Hematopoietic multipotent progenitor cell treated with erythropoietin and hydrocortisone succinate and interleukin-3 and kit ligand, for 17 days (in vitro differentiated cells): ENCODE results near the gene VAC14.
"Not testable (repeated sequence)": the region's sequence is repeated elsewhere in the genome, so short reads cannot be mapped to it uniquely, and the experiment has no call there.

Experiments
- DNase-seq: peaks from one replicate; pipeline ENCODE4 v3.0.0-alpha.2; 2015; ENCODE audit warnings: low spot score

Gene VAC14

DNA sequence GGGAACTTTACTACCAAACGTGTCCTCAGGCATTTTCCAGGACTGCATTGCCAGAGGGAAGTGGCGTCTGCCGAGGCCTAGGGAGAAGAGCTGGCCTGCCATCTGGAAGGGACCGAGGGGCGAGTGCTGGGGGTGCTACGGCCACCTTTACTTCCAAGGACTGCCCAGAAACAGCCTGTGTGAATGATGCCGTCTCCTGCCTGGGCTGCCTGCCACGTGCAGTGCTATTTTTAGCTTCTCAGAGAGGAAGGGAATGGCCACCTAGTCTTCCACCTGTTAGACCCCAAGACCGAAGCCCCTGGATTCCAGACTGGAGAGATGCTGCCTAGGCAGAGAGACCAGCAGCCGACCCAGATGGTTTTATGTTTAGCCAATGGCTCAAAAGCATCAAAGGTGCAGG, 57.2 kb downstream of the VAC14 start:
- DNase-seq, result no peak

DNA sequence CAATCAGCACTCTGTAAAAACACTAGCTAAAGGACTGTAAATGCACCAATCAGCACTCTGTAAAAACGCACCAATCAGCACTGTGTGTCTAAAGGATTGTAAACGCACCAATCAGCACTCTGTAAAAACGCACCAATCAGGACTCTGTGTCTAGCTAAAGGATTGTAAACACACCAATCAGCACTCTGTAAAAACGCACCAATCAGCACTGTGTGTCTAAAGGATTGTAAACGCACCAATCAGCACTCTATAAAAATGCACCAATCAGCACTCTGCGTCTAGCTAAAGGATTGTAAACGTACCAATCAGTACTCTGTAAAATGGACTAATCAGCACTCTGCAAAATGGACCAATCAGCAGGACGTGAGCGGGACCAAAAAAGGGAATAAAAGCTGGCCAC, 58.0 kb downstream of the VAC14 start:
- DNase-seq, result not testable (repeated sequence)

DNA sequence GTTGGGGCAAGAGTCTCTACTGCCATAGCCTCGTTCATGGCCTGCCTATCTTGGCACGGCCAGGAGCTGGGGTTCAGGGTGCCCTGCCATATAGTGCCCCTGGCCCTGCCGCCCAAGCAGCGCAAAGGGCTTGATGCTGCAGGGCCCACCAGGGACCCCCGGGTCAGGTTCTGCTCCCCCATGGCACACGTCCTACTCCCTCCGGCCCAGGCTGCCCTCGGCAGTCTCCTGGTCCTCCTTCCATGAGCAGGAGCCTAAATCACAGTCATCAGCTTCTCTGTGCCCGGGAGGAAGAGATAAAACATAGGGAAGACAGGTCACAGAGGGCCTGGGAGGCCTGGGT, 59.2 kb downstream of the VAC14 start:
- no peak for DNase-seq

- no peak for DNase-seq
These were observed 59.8 kb downstream of the VAC14 start for GRCh38 chr16:70740914-70741782.

- no peak for DNase-seq
These were observed 60.6 kb downstream of the VAC14 start for GRCh38 chr16:70740174-70740913.

- no peak for DNase-seq
These were observed 61.6 kb downstream of the VAC14 start for GRCh38 chr16:70739389-70739788.

DNA sequence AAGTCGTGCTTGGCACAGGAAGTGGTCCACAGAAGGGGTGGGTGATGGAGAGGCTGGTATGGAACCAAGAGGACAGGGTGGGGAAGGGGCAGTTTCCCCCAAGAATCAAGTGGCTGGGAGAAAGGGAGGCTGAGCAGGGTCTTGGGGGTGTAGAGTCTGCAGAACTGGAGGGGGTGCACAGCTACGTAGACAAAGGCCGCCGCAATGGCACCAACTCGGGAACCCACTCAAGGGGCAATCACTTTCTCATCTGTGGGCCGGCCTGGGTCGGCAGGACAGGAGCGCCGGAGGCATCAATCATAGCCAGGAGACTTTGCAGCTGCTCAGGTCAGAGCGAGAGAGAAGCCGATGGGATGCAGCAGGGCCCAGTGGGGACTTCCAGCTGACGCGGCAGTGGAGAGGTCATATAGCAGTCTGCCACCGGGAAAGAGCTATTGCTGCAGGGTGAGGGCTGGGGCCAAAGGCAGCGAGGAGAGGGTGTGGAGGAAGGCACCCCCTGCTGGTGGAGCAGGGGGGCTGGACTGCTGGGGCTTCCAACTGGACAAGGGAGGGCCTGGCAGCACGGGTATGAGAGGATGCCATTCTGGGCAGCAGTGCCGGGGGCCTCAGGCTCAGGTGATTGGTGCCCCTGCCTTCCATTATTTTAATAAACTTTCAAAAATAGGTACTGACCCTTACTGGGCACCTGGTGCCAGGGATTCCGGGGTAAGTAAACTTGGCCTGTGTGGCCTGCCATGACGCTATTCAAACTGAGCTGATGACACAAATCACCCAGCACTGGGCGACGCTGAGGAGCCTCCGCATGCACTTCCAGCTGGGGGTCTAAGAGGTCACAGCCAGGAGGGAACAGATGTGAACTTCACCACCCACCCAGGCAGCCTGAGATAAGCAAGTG, 62.6 kb downstream of the VAC14 start:
- DNase-seq, result peak; percentile 67

DNA sequence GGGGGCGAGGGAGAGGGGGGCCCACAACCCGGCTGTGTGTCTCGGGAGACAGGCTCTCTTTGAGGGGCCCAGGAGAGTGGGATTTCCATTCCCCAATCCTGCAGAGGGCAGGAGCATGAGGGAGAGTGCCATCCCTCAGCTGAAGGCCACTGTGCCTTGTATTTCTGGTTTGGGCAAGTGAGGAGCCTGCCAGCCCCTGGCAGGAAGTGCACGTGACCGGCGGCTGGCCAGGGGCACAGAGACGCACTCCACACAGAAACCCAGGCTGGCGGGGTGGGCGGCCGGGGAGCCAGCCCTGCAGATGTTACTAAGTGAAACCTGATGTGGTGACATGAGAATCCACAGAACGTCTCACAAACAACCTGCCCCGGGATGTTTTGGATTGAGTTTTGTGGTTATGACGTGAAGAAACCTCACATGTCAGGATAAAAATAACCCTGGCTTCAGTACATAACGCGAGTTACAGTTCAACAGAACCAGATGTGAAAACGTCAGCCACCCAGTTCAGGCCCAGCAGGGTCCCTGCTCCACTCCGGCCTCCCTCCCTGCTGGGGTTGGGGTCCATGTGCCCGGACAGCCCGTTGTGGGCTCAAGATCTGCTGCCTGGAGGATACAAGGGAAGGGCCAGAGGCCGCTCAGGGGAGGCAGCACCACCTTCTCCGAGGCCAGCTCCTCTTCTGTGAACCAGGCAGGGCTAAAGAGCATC, 63.4 kb downstream of the VAC14 start:
- no peak for DNase-seq

DNA sequence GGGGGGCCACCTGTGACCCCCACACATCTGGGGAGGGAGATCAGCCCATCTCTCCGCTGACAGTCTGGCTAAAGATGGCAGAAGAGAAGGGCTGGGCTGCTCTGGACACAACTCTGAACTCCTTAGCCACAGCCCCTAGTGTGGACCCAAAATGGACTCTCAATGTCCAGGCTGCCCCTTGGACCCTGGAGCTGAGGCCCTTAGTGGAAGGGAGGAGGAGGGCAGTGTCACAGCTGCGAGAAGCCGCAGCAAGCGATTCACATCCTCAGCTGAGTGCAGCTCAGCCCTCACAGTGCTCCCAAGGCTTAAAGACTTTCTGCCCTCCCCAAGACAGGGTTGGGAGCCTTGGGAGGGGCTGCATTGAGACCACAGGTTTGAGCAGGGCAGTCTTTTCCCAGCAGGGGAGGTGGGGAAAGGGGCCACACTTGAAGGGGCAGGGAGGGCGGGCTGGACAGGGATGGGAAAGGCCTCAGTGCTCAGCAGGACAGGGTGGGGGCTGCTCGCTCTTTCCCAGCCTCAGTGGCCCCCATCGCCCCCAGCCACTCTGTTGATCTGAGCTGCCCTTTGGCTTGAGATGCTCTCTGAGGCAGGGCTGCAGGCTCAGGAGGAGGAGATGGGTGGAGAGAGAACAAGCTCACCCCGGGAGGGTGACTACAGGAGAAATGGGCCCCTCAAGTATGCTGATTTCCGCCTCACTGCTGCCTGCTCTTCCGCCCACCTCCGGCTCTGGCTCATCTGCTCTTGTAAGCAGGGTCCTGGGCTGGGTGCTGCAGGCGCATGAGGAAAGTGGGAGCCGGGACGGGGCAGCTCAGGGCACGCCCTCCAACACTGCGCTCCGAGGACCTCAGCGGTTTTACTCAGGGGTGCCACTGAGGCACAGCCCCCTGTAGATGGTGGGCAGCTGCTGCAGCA, 64.2 kb downstream of the VAC14 start:
- DNase-seq, result no peak

DNA sequence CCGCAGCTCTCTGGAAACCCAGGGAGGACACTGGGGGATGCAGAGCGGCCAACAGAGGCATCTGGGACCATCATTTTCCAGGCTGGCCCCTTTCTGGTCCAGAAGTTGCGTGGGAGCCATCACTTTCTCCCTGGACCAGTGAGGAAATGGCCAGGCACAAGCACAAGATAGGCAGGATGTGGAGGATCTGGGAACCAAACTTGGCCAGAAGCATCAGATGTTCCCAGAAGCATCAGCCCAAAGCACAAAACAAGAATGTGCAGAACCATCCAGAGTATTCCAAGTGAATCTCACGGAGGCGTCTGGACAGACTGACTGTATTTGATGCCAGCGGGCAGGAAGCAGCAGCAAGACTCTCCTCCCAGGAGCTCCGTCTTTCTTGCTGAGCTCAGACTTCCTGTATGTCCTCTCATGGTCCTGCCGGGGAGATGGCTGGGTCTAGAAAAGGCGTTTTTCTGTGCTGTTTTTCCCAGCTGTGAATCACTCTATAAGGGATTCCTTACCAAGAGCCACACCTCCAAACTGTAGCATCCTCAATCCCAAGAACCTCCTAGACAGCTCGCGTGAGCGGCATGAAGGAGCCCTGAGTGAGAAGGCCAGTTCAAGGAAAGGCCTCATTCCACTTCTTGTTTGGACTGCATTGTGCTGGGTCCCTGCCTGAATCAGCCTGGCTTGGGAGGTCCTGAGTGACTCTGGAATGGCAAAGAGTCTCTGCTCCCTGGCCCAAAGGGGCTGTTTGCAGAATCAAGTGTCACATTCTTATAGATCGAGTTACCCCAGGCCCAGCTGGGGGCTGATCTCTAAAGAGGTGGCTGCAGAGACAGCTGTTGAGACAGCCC, 65.6 kb downstream of the VAC14 start:
- no peak for DNase-seq

GRCh38 chr16:70734522-70735095, 66.3 kb downstream of the VAC14 start:
- no peak for DNase-seq

DNA sequence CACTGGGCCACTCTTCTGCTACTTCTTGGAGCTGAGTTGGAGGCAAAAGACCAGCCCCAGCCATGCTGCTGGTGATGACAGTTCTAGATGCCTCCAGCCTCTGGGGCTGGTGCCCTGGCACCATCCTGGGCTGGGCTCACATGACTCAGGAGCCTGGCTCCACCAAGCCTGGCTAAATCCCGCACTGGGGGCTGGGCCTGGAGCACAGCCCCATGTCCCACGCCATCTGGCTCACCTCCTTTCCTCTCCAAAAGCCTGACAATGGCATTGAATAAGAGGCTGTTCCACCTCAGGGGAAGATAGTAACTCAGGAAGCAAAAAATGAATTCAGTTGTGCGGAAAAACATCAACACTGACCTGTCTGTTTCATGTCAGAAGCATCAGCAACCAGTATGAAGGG, 70.0 kb downstream of the VAC14 start:
- DNase-seq, result no peak

- no peak for DNase-seq
These were observed 70.9 kb downstream of the VAC14 start for GRCh38 chr16:70730031-70730430.

DNA sequence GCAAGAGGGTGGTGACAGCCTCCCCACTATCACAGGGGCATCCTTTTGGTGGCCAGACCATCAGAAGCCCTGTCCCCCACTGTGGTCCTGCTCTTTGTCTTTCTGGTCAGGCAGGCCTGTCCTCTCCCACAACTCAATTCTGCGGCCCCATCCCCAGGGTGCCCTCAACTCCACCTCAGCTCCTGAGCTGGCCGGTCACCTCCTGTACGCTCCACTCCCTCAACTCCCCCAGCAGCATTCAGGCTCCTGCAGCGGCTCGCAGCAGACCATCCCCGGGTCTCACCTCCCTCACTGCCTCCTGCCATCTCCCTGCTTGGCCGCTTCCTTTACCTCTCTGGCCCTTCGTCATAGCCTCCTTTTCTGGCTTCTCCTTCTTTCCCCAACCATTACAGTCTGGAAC, 71.7 kb downstream of the VAC14 start:
- no peak for DNase-seq

- DNase-seq, result no peak
These were observed 72.8 kb downstream of the VAC14 start for GRCh38 chr16:70728150-70728549.

DNA sequence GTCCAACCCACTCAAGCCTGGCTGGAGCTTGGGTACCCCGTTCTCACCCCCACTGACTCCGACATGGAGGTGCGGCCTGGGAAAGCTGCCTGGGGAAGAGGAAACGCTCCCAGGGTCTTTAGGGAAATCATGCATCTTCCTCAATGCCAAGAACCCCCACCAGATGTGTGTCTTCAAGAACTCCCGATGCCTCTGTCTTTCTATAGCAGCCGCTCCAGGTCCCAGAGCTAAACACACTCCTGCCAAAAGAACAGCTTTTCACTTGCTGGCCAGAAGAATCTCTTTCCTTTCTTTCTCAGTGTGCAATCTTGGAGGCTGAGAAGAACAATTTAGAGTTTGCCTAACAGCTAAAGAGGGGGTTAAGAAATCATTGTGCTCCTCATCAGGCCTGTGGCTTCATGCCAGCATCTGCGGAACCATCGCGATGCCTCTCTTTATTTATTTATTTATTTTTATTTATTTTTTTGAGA, 74.0 kb downstream of the VAC14 start:
- no peak for DNase-seq

GRCh38 chr16:70725912-70726828, 74.8 kb downstream of the VAC14 start:
- DNase-seq, result peak; percentile 43
